Measurements from ENCODE around the gene SUGCT. TPM values are rescaled to one million over a fixed set of nuclear protein-coding genes. Genes with fewer than 3 reads are reported as not detected.
A peak's percentile ranks its signal among the peaks of the same experiment; 100 is the strongest.

The SUGCT gene
- total RNA-seq, 1 donor, result 9.9 TPM

DNA sequence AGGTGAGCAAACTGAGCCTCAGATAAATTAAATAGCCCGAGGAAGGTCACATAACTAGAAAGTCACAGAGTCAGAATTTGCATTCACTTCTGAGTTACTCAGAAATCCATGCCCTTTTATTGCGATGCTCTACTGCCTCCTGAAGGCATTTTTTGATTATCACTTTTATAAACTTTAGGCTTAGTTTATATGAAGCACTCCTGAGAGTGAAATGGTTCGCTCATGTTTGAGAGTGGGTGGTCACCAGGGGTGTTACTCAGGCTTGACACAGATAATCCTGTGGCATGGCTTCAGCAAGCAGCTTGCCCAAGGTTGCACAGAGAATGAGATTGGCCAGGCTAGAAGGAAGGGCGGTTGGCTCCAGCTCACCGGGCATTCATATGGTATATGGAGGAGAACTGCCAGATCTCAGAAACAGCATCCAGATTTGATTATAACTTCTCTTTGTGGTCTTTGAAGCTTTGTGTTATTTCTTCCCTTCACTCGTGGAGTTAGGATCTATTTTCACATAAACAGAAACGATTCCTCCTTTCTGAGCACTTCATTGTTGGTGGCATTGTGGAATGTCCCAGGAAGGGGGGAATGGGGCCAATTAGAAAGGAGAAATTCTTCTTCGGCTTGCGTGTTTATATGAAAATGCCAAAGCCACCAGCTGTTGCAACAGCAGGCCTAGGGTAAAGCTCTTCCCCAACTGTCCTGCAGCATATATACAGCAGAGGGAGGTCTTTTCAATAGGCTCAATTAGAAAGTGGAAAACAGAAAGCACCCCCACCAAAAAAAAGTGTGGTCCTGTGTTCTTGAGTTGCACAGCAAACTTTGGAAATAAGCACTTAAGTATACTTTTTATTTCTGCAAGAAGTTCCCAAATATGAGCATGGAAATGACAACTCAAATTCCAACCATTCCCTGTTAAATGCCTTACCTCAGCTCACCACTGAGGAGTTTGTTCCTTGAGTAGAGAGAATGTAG is 628.8 kb downstream of the SUGCT start:
- TF ChIP-seq, protein P1, sequence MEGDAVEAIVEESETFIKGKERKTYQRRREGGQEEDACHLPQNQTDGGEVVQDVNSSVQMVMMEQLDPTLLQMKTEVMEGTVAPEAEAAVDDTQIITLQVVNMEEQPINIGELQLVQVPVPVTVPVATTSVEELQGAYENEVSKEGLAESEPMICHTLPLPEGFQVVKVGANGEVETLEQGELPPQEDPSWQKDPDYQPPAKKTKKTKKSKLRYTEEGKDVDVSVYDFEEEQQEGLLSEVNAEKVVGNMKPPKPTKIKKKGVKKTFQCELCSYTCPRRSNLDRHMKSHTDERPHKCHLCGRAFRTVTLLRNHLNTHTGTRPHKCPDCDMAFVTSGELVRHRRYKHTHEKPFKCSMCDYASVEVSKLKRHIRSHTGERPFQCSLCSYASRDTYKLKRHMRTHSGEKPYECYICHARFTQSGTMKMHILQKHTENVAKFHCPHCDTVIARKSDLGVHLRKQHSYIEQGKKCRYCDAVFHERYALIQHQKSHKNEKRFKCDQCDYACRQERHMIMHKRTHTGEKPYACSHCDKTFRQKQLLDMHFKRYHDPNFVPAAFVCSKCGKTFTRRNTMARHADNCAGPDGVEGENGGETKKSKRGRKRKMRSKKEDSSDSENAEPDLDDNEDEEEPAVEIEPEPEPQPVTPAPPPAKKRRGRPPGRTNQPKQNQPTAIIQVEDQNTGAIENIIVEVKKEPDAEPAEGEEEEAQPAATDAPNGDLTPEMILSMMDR (IDR thresholded peaks at IDR 0.05; ENCODE audit: insufficient read depth, low read depth, low read length), result peak; percentile 48
- H3K4me3 ChIP-seq (ENCODE audit: low read depth, low read length), result no peak overlapping the region

DNA sequence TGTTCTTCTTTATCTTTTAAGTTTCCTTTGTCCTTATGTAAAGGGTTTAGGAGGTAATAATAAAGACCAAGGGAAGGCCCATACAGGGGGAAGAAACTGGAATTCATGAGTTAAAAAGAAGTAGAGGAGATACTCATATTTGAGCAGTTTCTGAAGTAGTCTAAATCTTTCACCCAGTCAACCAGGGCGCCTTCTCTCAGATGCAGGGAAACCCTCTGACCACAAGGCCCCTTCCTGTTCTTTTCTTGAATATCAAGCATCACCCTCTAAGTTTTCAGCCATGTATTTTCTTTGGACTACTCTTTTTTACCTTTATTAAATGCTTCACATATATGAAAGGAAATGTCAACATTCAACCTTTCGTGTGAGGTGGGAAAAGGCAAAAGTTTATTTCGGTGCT is 630.8 kb downstream of the SUGCT start:
- DNase-seq (ENCODE audit: low read depth), result no peak
- TF ChIP-seq, protein P1 (IDR thresholded peaks at IDR 0.05; ENCODE audit: insufficient read depth, low read depth, low read length), result no peak
- H3K4me3 ChIP-seq (ENCODE audit: low read depth, low read length), result no peak overlapping the region

More for the DNA sequence above, 628.8 kb downstream of the SUGCT start:
- DNase-seq (ENCODE audit: low read depth), result peak; percentile 60

DNA sequence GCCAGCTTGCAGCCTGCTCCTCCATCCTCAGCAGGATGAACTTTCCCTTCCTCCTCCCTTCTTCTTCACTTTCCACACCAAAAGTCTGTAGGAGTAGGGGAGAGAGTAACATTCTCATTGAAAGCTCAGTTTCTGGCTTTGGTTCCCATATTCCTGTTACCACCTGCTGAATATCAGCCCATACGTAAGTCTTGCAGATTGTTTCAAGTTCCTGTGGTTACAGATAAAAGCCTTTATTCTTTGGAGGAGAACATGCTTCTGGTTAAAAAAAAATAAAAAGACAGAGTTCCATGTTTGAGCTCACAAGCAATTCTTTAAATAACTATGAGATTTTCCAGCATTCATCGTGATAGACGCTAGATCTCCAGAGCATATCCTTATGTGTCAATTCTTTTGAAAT is 637.3 kb downstream of the SUGCT start:
- DNase-seq (ENCODE audit: low read depth), result no peak
- TF ChIP-seq, protein P1 (IDR thresholded peaks at IDR 0.05; ENCODE audit: insufficient read depth, low read depth, low read length), result no peak
- no peak overlapping the region for H3K4me3 ChIP-seq (ENCODE audit: low read depth, low read length)

- DNase-seq (ENCODE audit: low read depth), result no peak
- H3K4me3 ChIP-seq (ENCODE audit: low read depth, low read length), result no peak overlapping the region
- TF ChIP-seq, protein P1 (IDR thresholded peaks at IDR 0.05; ENCODE audit: insufficient read depth, low read depth, low read length), result no peak
These were observed 638.9 kb downstream of the SUGCT start for GRCh38 chr7:40773656-40774055.

- no peak for DNase-seq (ENCODE audit: low read depth)
- TF ChIP-seq, protein P1 (IDR thresholded peaks at IDR 0.05; ENCODE audit: insufficient read depth, low read depth, low read length), result no peak
- H3K4me3 ChIP-seq (ENCODE audit: low read depth, low read length), result no peak overlapping the region
These were observed 641.1 kb downstream of the SUGCT start for GRCh38 chr7:40775877-40776276.

GRCh38 chr7:40777730-40778312 is 643.0 kb downstream of the SUGCT start:
- no peak overlapping the region for H3K4me3 ChIP-seq (ENCODE audit: low read depth, low read length)
- TF ChIP-seq, protein P1 (IDR thresholded peaks at IDR 0.05; ENCODE audit: insufficient read depth, low read depth, low read length), result no peak
- DNase-seq (ENCODE audit: low read depth), result no peak
